Epidermal melanocyte (primary cell): ENCODE results near the gene EGFLAM.

Experiments
- DNase-seq: peaks from one replicate; pipeline ENCODE4 v3.0.0; 2011; ENCODE audit warnings: low spot score; ENCODE audit not compliant: insufficient read length

EGFLAM gene

GRCh38 chr5:38468202-38468673 lies 209.9 kb downstream of the EGFLAM start:
- DNase-seq = peak; percentile 38

- DNase-seq = no peak
Measured at GRCh38 chr5:38468978-38469706, 210.8 kb downstream of the EGFLAM start.

GRCh38 chr5:38469707-38470267 lies 211.4 kb downstream of the EGFLAM start:
- no peak for DNase-seq

- no peak for DNase-seq
Measured at GRCh38 chr5:38471709-38472108, 213.3 kb downstream of the EGFLAM start.

- DNase-seq = no peak
Measured at GRCh38 chr5:38472541-38472940, 214.2 kb downstream of the EGFLAM start.

- DNase-seq = no peak
Measured at GRCh38 chr5:38473008-38473407, 214.6 kb downstream of the EGFLAM start.

GRCh38 chr5:38478166-38478565 lies 219.8 kb downstream of the EGFLAM start:
- peak; percentile 36 for DNase-seq

GRCh38 chr5:38478878-38479277 lies 220.5 kb downstream of the EGFLAM start:
- no peak for DNase-seq

GRCh38 chr5:38479315-38479904 lies 221.1 kb downstream of the EGFLAM start:
- no peak for DNase-seq

- no peak for DNase-seq
Measured at GRCh38 chr5:38483805-38484398, 225.5 kb downstream of the EGFLAM start.

GRCh38 chr5:38494175-38494574 lies 235.8 kb downstream of the EGFLAM start:
- DNase-seq = no peak

- DNase-seq = no peak
Measured at GRCh38 chr5:38494763-38495162, 236.4 kb downstream of the EGFLAM start.

- no peak for DNase-seq
Measured at GRCh38 chr5:38497946-38498345, 239.6 kb downstream of the EGFLAM start.

- DNase-seq = no peak
Measured at GRCh38 chr5:38500573-38501260, 242.4 kb downstream of the EGFLAM start.

- no peak for DNase-seq
Measured at GRCh38 chr5:38506302-38506701, 247.9 kb downstream of the EGFLAM start.

- no peak for DNase-seq
Measured at GRCh38 chr5:38509185-38509584, 250.8 kb downstream of the EGFLAM start.
